HG03139 (cell line): ENCODE data around the gene RFT1.

Experiments used
- ATAC-seq: cut with Tn5 transposase; IDR thresholded peaks from one replicate; pipeline ENCODE4 v1.9.1; 2021; ENCODE audit not compliant: unreplicated experiment

RFT1 gene

GRCh38 chr3:53150247-53151085 lies 20.2 kb upstream of the RFT1 start:
- ATAC-seq, result no peak

DNA sequence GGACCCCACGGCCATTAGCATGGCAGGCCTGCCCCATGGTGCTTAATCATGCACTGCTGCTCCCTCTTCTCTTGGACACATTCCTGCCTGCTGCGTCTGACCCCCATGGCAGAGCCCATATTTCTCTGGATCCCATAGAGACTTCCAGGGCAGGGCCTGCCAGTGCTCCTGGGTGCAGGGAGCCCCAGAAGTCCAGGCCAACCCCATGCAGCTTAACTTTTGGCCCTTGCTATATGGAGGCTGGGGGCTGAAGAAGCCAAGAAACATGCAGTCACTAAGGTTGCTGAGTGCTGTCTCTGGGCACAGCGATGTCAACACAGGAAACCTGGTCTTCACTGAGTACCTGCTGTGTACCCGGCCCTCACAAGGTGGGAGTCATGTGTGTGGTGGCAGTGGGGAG lies 19.5 kb upstream of the RFT1 start:
- no peak for ATAC-seq

DNA sequence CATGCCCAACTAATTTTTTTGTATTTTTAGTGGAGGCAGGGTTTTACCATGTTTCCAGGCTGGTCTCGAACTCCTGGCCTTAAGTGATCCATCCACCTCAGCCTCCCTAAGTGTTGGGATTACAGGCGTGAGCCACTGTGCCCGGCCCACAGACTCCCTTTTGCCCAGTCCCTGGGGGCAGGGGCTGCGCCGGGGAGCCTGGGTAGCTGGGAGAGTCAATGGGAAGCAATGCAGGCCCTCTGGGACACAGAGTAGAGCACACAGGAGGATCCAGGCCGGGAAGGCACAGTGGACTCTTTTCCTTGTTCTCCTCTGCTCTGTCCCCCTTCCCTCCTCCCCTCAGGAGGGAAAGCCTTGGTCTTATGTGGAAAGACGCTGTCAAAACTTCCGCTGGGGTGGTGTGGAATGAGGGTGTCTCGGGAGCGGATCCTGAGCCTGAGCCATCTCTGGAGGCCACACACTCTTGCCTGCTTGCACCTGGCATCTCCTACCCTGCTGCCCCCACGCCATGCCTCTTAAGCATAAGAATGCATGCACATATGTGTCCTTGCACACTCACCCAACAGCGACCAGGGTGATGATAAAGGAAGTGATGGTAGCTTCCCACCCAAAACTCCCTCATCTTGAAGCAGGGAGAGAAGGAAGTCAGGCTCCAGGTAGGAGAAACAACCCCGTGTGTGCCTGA lies 18.9 kb upstream of the RFT1 start:
- ATAC-seq, result no peak

DNA sequence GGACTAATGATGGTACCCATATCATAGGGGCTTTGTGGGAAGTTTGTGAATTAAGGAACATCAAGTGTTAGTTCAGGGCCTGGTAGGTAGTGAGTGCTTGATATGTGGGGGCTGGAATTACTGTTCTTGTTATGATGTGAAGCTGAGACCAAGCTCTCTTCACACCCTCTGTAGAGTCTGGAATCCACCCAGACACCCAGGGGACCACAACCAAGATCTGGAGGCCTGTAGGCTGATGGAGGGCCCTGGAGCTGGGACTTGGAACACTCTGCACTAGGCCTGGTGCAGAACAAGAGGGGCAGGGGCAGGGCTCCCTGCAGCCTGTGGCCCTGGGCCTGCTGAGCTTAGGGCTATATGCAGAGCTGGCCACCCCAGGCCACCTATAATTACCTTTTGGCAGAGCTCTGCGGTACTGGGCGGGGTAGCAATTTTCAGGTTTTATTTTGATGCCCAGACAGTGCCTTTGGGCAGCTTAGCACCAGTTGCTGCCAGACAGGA lies 17.7 kb upstream of the RFT1 start:
- ATAC-seq, result no peak

GRCh38 chr3:53147151-53147902 lies 17.1 kb upstream of the RFT1 start:
- ATAC-seq, result no peak

DNA sequence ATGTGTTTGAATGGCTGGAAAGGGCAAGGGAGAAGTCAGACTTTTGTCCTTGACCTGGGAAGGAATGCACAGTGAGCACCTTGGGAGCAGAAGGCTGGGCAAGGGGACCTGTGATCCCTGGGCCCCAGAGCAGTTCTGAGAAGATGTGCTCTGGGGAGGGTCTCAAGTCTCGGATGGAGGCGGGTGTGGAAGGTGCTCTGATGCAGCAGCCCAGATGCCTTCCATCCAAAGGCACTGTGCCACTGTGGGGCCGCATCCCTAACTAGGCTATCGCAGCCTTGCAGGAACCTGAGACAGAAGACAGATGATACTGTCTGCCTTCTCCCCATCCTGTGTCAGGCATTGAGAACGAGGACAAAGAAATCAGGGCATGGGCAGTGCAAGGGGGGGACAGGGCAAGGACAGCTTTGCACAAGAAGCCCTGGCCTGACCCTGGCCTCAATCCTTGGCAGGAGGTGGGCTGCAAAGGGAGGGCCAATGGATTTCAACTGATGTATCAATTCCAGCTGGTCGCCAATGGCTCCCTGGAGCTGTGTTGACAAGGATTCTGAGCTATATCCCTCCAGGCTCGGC lies 16.2 kb upstream of the RFT1 start:
- no peak for ATAC-seq

- no peak for ATAC-seq
Observed at GRCh38 chr3:53145713-53146080, 15.5 kb upstream of the RFT1 start.

GRCh38 chr3:53144862-53145712 lies 14.9 kb upstream of the RFT1 start:
- no peak for ATAC-seq

GRCh38 chr3:53144446-53144845 lies 14.2 kb upstream of the RFT1 start:
- no peak for ATAC-seq

GRCh38 chr3:53142986-53143385 lies 12.8 kb upstream of the RFT1 start:
- ATAC-seq, result no peak

DNA sequence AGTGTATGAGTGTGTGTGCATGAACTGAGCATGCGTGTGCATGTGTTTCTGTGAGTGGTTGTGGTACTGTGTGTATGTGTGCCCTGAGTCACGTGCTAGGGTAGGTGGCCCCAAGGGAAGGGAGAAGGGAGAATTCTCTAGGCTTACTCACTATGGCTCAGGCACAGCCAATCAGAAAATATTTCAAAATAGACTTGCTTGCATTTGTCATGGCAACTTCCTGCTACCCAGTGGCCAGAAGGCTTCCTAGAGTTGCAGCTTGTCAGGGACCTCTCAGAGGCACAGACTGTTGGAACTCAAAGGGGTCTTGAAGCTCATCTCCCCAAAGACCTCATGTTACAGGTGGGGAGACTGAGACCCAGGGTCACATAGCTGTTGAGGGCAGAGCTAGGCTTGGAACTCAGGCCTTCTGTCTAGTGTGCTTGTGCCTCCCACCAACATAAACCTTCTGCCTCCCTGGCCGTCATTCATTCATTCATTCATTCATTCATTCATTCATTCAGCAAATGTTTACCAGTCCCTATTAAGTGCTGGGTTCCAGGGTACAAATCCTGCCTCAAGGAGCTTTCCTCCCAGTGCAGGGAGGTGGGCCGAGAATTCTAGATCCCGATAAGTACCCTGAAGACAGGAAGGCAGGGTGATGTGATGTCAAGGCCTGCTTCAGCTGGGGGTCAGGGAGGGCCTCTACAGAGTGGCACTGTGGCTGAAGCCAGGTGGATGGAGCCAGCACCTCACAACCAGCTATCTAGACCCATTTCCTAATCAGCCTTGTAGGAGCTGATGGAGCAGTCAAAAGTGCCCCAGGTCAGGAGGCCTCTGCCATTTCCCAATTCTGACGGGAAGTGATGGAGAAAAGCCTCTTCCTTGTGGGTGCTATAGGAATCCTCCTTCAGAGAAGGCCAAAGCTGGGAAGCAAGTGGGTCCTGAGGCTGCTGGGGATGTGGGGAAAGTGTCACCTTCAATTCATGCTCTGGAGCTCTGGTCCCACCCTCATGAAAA lies 10.9 kb upstream of the RFT1 start:
- ATAC-seq, result no peak

GRCh38 chr3:53139906-53140846 lies 9.9 kb upstream of the RFT1 start:
- ATAC-seq, result no peak

DNA sequence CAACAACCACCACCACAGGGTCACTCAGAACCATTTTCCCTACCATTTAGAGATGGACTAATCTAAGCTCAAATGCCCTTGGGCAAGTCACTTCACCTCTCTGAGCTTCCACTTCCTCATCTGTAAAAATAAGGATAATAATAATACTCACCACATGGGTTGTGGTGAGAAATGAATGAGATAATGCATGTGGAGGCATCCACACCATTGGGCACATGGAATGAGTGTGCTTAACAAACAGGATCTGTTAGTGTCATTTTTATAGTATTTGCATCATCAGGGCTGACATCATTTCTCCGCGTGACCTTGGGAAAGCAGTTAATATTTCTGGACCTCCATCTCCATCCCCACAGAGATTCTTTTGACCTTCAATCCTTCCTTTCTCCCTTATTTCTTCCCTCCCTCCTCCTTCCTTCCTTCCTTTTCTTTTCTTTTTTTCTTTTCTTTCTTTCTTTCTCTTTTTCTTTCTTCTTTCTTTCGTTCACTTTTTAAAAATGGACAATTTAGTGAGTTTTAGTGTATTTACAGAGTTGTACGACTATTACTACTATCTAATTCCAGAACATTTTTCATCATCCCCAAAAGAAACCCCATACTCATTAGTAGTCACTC lies 7.7 kb upstream of the RFT1 start:
- no peak for ATAC-seq

DNA sequence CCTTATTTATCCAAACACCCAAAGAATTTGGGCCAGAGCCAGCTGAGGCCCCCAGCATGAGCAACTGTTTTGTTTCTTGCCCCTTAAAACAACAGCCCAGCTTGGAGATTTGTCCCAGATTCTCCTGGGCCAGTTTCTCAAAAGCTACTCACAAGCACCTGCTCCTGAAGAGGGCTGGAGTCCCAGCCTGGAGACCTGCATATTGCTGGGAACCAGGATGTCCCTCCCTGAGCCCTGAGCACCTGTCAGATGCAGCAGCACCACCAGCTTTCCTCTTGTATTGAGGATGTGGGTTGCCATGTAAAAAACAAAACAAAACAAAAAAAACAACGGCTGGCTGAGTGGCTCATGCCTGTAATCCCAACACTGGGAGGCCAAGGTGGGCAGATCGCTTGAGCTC lies 7.0 kb upstream of the RFT1 start:
- ATAC-seq, result no peak

DNA sequence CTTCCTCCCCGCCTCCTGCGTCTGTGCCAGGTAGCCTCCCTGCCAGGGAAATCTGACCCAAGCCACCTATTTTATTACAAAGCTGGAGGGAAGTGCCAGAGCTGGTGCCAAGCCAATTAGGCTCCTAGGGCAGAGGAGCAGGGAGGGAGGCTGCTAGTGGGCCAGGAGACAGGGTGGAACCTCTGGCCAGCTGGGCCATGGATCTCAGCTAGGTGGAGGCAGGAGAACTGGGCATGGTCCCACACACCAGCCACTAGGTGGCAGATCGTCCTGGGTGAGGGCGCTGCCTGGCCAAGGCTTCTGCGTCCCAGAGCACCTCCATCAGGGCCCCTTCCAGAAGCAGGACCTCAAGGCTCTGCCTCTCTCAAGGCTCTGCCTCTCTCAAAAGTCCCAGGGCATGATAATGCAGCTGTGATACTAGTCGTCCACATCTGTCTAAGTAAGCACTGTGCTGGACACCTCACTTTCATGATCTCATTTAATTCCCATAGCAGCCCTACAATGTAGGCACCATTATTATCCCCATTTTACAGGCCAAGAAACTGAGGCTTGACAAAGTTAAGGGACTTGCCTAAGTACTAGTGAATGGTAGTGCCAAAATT lies 4.5 kb upstream of the RFT1 start:
- peak; percentile 43 for ATAC-seq

GRCh38 chr3:53132347-53132746 lies 2.1 kb upstream of the RFT1 start:
- no peak for ATAC-seq

DNA sequence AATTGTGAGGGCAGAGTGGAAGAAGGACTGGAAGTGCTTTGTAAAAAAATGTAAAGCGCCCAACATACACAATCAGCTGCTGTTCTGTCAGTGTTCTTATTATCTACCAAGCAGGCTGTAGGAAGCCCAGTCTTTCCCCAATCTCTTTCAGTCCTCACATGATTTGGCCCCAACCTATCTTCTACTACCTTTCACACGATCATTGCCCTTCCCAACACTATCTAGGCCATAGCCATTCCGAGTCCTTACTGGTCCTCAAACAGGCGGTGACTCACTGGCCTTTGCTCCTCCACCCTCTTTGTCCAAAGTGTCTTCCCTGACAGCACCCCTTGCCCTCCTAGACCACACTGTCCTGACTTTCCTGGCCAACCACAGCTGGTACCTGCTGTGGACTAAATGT lies 861 bp upstream of the RFT1 start:
- ATAC-seq, result no peak
